ENCODE measurements around the gene SNTA1. TPM values are rescaled to one million over a fixed set of nuclear protein-coding genes. Genes with fewer than 3 reads are reported as not detected.

The SNTA1 gene
- total and polyA plus RNA-seq, 2 of the 8 experiments (the other 6 are each of a cell fraction or from before 2014, with no cell fraction given) = 4.5 to 8.0 TPM

DNA sequence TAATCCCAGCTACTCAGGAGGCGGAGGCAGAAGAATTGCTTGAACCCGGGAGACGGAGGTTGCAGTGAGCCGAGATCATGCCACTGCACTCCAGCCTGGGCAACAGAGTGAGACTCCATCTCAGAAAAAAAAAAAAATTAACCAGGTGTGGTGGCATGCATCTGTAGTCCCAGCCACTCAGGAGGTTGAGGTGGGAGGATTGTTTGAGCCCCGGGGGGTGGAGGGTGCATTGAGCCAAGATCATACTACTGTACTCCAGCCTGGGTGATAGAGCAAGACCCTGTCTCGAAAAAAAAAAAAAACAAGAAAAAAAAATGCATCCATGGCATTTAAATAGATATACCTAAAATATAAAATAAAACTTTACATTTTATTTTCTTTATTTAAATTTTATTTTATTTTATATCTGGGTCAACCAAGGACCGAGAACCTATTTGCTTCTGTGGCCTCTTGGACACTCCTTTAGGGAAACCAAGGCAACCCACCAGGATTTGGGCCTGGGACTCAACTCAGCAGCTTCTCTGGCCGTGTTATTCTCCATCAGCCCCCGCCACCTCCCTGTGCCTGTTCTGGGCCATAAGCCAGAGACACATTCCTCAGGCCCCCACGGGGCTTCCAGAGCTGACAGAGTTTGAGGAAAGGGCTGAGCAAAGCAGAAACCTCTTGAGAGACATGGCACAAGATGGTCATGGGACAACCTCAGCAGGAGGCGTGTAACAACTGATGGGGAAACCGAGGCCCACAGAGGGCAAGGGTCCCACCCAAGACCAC is 6.2 kb downstream of the SNTA1 start:
- Histone ChIP-seq H3K4me2 (ENCODE audit: insufficient read depth in 1 of 2, low read depth in 2 of 2, low read length in 2 of 2) (no peak overlapping the region), H4K20me1 (replicated peaks in 1 of 2; ENCODE audit: control insufficient read depth in 1 of 2, insufficient read depth in 2 of 2, low read length in 2 of 2) (peaks cover 0 to 4% of the 10 kb centered on the region in 2 experiments), H3K4me1 (replicated peaks in 1 of 4; ENCODE audit: control insufficient read depth in 3 of 4, insufficient read depth in 4 of 4, low read length in 3 of 4) (no peaks in the 10 kb centered on the region), H2BK20ac (ENCODE audit: low read length) (no peak overlapping the region), H3K23me2 (ENCODE audit: low read depth, low read length) (no peaks in the 10 kb centered on the region), H3K14ac (ENCODE audit: insufficient read length) (no peak overlapping the region), H3K9me3 (ENCODE audit: insufficient read depth in 2 of 2, low read depth in 1 of 2, low read length in 1 of 2) (no peaks in the 10 kb centered on the region), H3K18ac (ENCODE audit: extremely low read depth, low read length) (no peak overlapping the region), H3K79me1 (ENCODE audit: low read depth, low read length) (no peaks in the 10 kb centered on the region), H2BK12ac (ENCODE audit: low read depth, low read length) (no peak overlapping the region), H2BK5ac (ENCODE audit: low read depth, low read length) (no peak overlapping the region), H2BK120ac (replicated peaks; ENCODE audit: low read depth, low read length) (no peak overlapping the region), H2BK15ac (ENCODE audit: low read length) (no peak overlapping the region), H3K23ac (ENCODE audit: insufficient read length) (no peak overlapping the region), H2AK5ac (ENCODE audit: low read depth, low read length) (no peak overlapping the region), H4K5ac (ENCODE audit: insufficient read length, low read depth, low read length) (no peak overlapping the region), H3K9ac (replicated peaks in 1 of 4; ENCODE audit: extremely low read depth in 1 of 4, low read depth in 3 of 4, low read length in 3 of 4) (no peak overlapping the region), H3K4me3 (ENCODE audit: extremely low read depth in 1 of 4, insufficient read depth in 2 of 4, low read depth in 3 of 4, low read length in 4 of 4) (no peak overlapping the region), H4K91ac (replicated peaks; ENCODE audit: insufficient read length, low read length) (no peak overlapping the region), H3K36me3 (ENCODE audit: control insufficient read depth in 2 of 4, insufficient read depth in 4 of 4, low read length in 3 of 4) (no peaks in the 10 kb centered on the region), H3K79me2 (ENCODE audit: control insufficient read depth in 1 of 2, insufficient read depth in 2 of 2, low read length in 2 of 2) (no peaks in the 10 kb centered on the region), H2AFZ (ENCODE audit: low read length) (no peak overlapping the region), H4K8ac (ENCODE audit: extremely low read depth, insufficient read depth, low read length) (no peak overlapping the region), H3K4ac (replicated peaks; ENCODE audit: insufficient read length, low read depth, low read length) (no peak overlapping the region), H3K27ac (ENCODE audit: low read depth, low read length) (no peak overlapping the region), H3K27me3 (replicated peaks in 1 of 4; ENCODE audit: control insufficient read depth in 3 of 4, extremely low read depth in 1 of 4, insufficient read depth in 3 of 4, low read length in 3 of 4) (peaks cover 0 to 8% (median 6%) of the 10 kb centered on the region in 4 experiments; a peak in 6 of 7 replicates), H3K56ac (replicated peaks; ENCODE audit: insufficient read length, low read depth, low read length) (no peak overlapping the region)
- CTCF ChIA-PET (ENCODE audit: partially characterized antibody) = interaction anchor here (0.7 to 1.0 kb wide), 3 partner anchors 14 to 956 kb away, joined by 3 read pairs; no protein-coding TSS in a partner anchor
- no peak for FAIRE-seq
- POLR2A ChIA-PET (ENCODE audit: partially characterized antibody) = interaction anchor here (1.2 kb wide), 1 partner anchor 36 kb away, joined by 3 read pairs; the partner anchor contains the start of gene CDK5RAP1
- 93% methylated on average over 11 of the region's 12 CpGs; no CpG with 5 or more reads in 1 of the 2 experiments for WGBS, 2 experiments (ENCODE audit: extremely low coverage in 1 of 2, insufficient coverage in 1 of 2, insufficient read length in 1 of 2, insufficient replicate concordance in 2 of 2, low coverage in 1 of 2, low lambda C conversion rate in 2 of 2, missing lambda C conversion rate in 1 of 2)
- no peak for TF ChIP-seq SP1 (IDR thresholded peaks at IDR 0.05; ENCODE audit: low read depth, low read length)
- no peak for TF ChIP-seq TAF1 (IDR thresholded peaks at IDR 0.05; ENCODE audit: low read depth, low read length)
- no peak for TF ChIP-seq MAFK (IDR thresholded peaks at IDR 0.05; ENCODE audit: low read depth, low read length)
- no peak for TF ChIP-seq ASH2L (IDR thresholded peaks at IDR 0.05; ENCODE audit: low read length)
- no peak for TF ChIP-seq YY1 (IDR thresholded peaks at IDR 0.05; ENCODE audit: low read depth, low read length)
- DNase-seq (ENCODE audit: low read depth in 1 of 2, low spot score in 2 of 2) = no peak

Data from H1 (cell line).